Adrenal gland (tissue), 5 donors: ENCODE data around the gene KMT5B.

Experiments
- CTCF ChIP-seq, 6 experiments: fragments of 450-650 bp in 4 of 6; fragments of 200-600 bp in 2 of 6; sonication (generic) in 1 of 6; IDR thresholded peaks; 1 replicate in 5 of 6; 2 replicates in 1 of 6; pipeline versions ENCODE4 v1.5.1 to v1.8.0; 2016 to 2021; ENCODE audit warnings: antibody characterized with exemption in 6 of 6, mild to moderate bottlenecking in 2 of 6, moderate library complexity in 1 of 6
- POLR2A ChIP-seq, 2 donors: fragments of 450-650 bp; IDR thresholded peaks; one replicate each; pipeline ENCODE4 v1.6.1; 2017; ENCODE audit warnings: antibody characterized with exemption in 2 of 2, mild to moderate bottlenecking in 2 of 2, moderate library complexity in 1 of 2
- donor health status: DM: no; HTN: no; CAD: no.

DNA sequence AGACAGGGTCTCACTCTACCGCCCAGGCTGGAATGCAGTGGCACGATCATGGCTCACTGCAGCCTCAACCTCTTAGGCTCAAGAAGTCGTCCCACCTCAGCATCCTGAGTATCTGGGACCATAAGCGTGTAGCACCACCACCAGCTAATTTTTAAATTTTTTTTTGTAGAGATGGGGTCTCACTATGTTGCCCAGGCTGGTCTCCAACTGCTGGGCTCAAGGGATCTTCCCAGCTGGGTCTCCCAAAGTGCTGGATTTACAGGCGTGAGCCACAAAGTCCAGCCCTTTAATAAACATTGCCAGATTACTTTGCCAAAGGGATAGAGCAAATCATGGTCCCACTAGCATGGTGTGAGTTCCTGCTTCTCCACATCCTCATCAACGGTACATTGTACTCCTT lies 45.6 kb downstream of the KMT5B start:
- TF ChIP-seq POLR2A (IDR thresholded peaks at IDR 0.05) (no peak), CTCF (IDR thresholded peaks at IDR 0.05) (no peak)
